ENCODE results near the gene BIRC5.

The BIRC5 gene

GRCh38 chr17:78214706-78215061, 631 bp downstream of the BIRC5 start:
- no peak for TF ChIP-seq CTCF (IDR thresholded peaks at IDR 0.05; ENCODE audit: control extremely low read depth, extremely low read depth, low read depth, missing control alignments)
- DNase-seq (ENCODE audit: extremely low spot score): no peak
- CTCF ChIA-PET: interaction anchor here (1.5 kb wide), 1 partner anchor 11 kb away, joined by 5 read pairs; no protein-coding TSS in a partner anchor
- POLR2A ChIA-PET: no interaction called here

- ChIA-PET POLR2A (no interaction called here), CTCF (interaction anchor here (0.8 to 1.3 kb wide), 5 partner anchors 30 to 200 kb away, joined by 3 to 5 read pairs (median 3); no protein-coding TSS in a partner anchor)
- no peak for TF ChIP-seq CTCF (IDR thresholded peaks at IDR 0.05; ENCODE audit: control extremely low read depth, extremely low read depth, low read depth, missing control alignments)
- DNase-seq (ENCODE audit: extremely low spot score): no peak
Observed at GRCh38 chr17:78219396-78220150, 5.5 kb downstream of the BIRC5 start.

GRCh38 chr17:78223061-78223460, 9.0 kb downstream of the BIRC5 start:
- POLR2A ChIA-PET: no interaction called here
- no peak for TF ChIP-seq CTCF (IDR thresholded peaks at IDR 0.05; ENCODE audit: control extremely low read depth, extremely low read depth, low read depth, missing control alignments)
- CTCF ChIA-PET: interaction anchor here (0.7 to 2.0 kb wide), 3 partner anchors 22 to 138 kb away, joined by 3 to 8 read pairs (median 4); no protein-coding TSS in a partner anchor

GRCh38 chr17:78223765-78224164, 9.7 kb downstream of the BIRC5 start:
- CTCF ChIA-PET: interaction anchor here (0.7 to 2.0 kb wide), 3 partner anchors 21 to 139 kb away, joined by 3 to 8 read pairs (median 4); no protein-coding TSS in a partner anchor
- no peak for DNase-seq (ENCODE audit: extremely low spot score)
- POLR2A ChIA-PET: no interaction called here
- no peak for TF ChIP-seq CTCF (IDR thresholded peaks at IDR 0.05; ENCODE audit: control extremely low read depth, extremely low read depth, low read depth, missing control alignments)

More at GRCh38 chr17:78223061-78223460, 9.0 kb downstream of the BIRC5 start:
- DNase-seq (ENCODE audit: extremely low spot score): no peak

- no peak for TF ChIP-seq CTCF (IDR thresholded peaks at IDR 0.05; ENCODE audit: control extremely low read depth, extremely low read depth, low read depth, missing control alignments)
- CTCF ChIA-PET: interaction anchor here (4.4 kb wide), 1 partner anchor 27 kb away, joined by 27 read pairs; no protein-coding TSS in a partner anchor
- DNase-seq (ENCODE audit: extremely low spot score): no peak
- POLR2A ChIA-PET: interaction anchor here (0.5 kb wide), 1 partner anchor 22 kb away, joined by 8 read pairs; no protein-coding TSS in a partner anchor
Observed at GRCh38 chr17:78224231-78225087, 10.4 kb downstream of the BIRC5 start.
